ENCODE measurements around the gene FHL5. TPM values are rescaled to one million over a fixed set of nuclear protein-coding genes. Genes with fewer than 3 reads are reported as not detected.

FHL5 gene
- total RNA-seq, 1 donor: not detected

DNA sequence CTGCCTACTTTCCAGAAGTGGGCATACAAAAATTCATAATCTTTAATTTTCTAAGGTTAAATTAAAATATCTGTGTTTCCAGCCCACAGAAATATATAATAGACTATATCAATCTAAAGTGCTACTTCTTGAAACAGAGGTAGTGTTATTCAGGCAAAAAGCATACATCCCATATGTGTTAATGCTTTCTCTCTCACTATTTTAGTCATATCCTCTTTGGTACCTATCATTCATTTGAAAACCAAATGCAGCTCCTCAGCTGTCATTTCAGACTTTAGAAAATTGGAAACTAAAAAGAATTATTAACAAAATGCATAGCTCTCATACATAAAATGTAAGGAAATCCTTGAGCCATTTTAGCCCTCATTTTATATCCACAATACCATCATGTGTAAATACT lies 925 bp downstream of the FHL5 start:
- no peak for TF ChIP-seq CTCF (IDR thresholded peaks at IDR 0.05; ENCODE audit: insufficient read depth, low read length)
- DNase-seq (ENCODE audit: low read depth): no peak
- no peak overlapping the region for H3K4me3 ChIP-seq (ENCODE audit: low read depth, low read length)

- H3K4me3 ChIP-seq (ENCODE audit: low read depth, low read length): no peak overlapping the region
- no peak for TF ChIP-seq CTCF (IDR thresholded peaks at IDR 0.05; ENCODE audit: insufficient read depth, low read length)
- DNase-seq (ENCODE audit: low read depth): no peak
Measured at GRCh38 chr6:96570053-96570452, 7.1 kb downstream of the FHL5 start.

DNA sequence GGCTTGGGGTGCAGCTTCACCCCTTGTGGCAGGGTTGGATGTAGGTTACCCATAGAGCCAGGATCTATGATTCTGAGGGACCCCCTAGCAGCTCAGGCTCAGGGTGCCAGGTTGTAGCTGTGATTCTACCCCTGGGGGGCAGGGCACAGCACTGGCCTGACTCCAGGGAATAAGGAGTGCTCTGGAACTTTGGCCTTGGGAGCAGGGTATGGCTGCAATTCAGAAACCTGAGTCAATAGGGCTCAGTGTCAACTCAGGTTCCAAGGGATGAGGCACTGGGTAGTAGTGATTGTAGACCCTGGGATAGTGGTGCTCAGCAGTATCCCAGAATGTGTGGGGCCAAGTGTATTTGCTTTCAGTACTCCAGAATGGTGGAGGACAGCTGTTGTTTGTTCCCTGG lies 8.6 kb downstream of the FHL5 start:
- no peak for DNase-seq (ENCODE audit: low read depth)
- no peak overlapping the region for H3K4me3 ChIP-seq (ENCODE audit: low read depth, low read length)
- no peak for TF ChIP-seq CTCF (IDR thresholded peaks at IDR 0.05; ENCODE audit: insufficient read depth, low read length)

DNA sequence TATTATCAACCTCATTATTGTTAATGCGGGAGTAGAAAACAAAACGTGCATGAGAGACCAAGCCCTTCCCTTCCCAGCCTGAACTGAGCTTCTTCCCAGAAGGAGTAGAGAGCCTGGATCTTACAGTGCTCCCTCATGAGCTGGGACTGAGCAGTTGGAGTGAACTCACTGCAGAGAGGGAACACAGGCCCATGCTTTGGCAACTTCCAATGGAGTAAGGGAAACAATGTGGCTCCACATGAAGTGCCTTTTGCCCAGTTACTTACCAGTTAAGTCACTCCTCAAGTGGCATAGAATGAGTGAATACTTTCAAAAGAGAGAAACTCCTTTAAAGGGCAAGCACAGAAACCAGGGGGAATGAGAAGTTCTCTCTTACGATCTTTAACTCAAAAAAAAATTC lies 12.4 kb downstream of the FHL5 start:
- DNase-seq (ENCODE audit: low read depth): no peak
- no peak for TF ChIP-seq CTCF (IDR thresholded peaks at IDR 0.05; ENCODE audit: insufficient read depth, low read length)

GRCh38 chr6:96576221-96576620 lies 13.3 kb downstream of the FHL5 start:
- H3K4me3 ChIP-seq (ENCODE audit: low read depth, low read length): no peak overlapping the region
- TF ChIP-seq CTCF (IDR thresholded peaks at IDR 0.05; ENCODE audit: insufficient read depth, low read length): no peak

More for the DNA sequence above, 12.4 kb downstream of the FHL5 start:
- H3K4me3 ChIP-seq (ENCODE audit: low read depth, low read length): no peak overlapping the region

DNA sequence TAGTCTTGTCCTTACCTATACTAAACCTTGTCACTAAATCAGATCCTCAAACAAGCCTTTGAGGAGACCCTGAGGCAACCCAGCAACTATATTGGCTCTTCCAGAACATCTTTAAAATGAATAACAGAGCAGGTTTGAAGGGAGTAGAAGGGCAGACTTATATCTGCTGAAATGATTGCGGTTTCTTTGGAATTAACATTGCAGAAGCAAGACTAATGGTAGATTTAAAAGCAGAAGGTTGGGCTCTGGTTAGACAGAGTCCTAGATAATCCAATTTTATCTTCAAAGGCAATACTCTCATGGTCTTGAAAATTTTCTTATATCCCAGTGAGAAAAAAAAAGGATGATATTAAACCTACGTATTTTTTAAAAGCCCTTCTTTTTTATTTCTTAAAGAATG lies 19.1 kb downstream of the FHL5 start:
- no peak overlapping the region for H3K4me3 ChIP-seq (ENCODE audit: low read depth, low read length)
- no peak for TF ChIP-seq CTCF (IDR thresholded peaks at IDR 0.05; ENCODE audit: insufficient read depth, low read length)
- no peak for DNase-seq (ENCODE audit: low read depth)

More at GRCh38 chr6:96576221-96576620, 13.3 kb downstream of the FHL5 start:
- no peak for DNase-seq (ENCODE audit: low read depth)

GRCh38 chr6:96582436-96582835 lies 19.5 kb downstream of the FHL5 start:
- H3K4me3 ChIP-seq (ENCODE audit: low read depth, low read length): no peak overlapping the region

More at GRCh38 chr6:96582436-96582835, 19.5 kb downstream of the FHL5 start:
- no peak for DNase-seq (ENCODE audit: low read depth)
- TF ChIP-seq CTCF (IDR thresholded peaks at IDR 0.05; ENCODE audit: insufficient read depth, low read length): no peak

All from fibroblast of the aortic adventitia (primary cell).